HG02571 (cell line): Measurements from ENCODE around the gene NLGN1.

Experiments
- ATAC-seq: cut with Tn5 transposase; IDR thresholded peaks from one replicate; pipeline ENCODE4 v1.9.1; 2021; ENCODE audit warnings: mild to moderate bottlenecking, moderate library complexity; ENCODE audit not compliant: unreplicated experiment

The NLGN1 gene

DNA sequence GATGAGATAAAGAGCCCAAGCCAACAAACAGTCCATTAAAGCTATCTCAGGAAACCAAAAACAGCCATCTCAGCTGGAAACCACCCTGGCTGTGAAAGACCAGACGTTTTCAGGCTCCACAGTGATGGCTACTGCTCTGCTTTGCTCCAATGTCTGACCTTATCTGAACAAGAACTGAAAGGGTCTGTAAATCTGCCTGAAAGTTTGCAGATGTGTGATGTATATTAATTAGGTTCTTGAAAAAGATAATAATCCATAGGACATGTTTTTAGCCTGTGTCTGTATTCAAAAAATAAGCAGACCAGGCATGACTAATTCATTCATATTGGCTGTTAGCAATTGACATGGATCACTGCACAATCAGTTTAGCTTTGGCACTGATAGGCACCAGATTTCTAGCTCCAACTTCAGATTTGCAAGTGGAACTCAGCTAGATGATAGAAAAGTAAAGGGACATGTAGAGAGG is 850.2 kb downstream of the NLGN1 start:
- ATAC-seq = no peak

DNA sequence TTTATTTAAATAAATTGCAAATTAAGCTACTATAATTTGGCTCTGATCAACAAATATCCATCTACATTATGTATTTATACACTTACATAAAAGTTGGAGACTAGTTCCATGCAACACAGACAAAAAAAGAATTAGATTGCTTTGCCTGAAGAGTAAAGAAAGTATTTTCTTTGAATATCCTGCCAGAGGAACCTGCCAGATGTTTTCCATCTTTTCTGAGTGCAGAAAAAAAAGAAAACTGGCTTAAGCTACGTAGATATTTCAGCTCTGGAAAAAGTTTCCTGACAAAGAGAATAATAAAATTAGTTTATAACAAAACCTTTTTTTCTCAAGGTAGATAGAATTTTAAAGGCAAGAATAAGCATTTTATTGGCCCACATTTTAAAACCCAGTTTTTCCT is 854.1 kb downstream of the NLGN1 start:
- no peak for ATAC-seq

DNA sequence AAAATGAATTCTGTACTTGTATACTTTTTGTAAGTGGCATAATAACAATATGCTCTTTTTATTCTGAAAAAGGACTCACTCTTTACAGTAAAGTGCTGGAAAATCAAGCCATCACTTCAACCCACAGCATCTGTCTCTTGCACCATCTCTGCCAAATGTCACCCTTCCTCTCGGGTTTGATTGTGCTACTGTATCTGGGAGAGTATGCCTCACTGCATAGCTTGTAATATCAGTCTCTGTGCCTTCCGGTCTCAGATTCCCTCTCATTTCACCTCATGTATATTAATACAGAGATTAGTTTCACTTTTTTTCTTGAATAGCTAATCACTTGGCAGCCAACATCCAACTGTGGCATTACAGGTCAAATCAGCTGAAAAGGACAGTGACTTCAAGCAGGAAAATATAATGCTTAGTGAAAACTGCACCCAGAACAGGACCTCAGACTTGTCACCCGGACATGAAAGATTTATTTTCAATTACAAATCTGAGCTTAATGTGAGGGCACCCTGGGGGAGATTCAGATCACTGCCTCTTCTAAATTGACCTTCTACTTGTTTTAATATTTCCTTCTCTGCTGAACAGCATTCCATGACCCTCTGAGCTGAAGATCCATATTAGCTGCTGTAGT is 855.8 kb downstream of the NLGN1 start:
- no peak for ATAC-seq

DNA sequence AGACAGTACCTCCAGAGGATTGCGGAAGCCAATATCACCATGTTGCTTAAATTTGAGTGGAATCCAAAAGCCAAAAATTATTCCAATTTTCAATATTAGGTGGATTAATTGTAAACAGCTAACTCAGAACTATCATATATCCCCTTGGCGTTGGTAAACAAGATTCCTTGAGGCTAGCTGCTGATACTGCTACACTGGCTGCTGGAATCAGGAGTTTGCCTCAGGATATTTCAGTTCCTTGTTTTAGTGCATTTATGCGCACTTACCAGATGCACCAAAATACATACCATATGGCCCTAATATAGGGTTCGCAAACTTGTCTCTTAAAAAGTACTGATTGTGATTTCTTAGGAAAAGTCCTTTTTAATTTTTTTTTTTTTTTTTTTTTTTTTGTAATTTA is 856.4 kb downstream of the NLGN1 start:
- no peak for ATAC-seq

DNA sequence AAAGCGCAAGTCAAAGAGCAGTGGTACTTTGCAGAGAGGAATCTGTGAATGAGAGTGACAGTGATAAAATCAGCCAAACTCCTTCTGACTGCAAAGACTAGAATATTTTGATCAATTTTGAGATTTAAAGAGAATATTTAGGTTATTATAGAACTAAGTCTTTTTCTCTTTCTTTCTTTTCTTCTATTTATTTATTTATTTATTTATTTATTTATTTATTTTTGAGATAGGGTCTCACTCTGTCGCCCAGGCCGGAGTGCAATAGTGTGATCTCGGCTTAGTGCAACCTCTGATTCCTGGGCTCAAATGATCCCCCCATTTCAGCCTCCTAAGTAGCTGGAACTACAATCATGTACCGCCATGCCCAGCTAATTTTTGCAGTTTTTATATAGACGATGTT is 857.9 kb downstream of the NLGN1 start:
- no peak for ATAC-seq

DNA sequence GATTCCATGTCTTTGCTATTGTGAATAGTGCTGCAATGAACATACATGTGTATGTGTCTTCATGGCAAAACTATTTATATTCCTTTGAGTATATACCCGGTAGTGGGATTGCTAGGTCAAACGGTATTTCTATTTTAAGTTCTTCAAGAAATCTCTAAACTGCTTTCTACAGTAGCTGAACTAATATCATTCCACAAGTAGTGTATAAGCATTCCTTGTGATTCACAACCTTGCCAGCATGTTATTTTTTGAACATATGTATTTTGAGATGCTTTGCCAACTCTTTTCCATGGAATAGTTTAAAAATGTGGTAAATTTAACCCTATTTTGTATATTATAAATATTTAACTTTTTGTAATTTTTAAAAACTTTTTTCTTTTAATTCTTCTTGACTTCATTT is 868.9 kb downstream of the NLGN1 start:
- no peak for ATAC-seq

DNA sequence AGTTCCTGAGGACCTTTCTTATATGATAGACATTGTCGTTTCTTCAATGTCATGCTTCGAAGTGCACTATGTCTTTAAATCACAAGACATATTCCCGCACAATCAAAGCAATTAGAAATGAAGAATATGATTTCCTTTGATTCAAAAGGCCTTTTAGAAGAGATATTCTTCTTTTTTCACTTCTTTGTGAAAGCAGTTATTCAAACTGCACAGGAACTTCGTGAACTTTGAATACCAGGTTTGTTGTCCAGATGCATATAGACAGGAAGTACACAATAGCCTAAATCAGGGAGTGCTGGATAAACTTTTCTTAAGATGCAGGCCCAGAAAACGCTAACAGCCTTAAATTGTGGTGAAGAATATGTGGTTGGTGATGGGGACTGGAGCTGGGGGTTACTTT is 870.5 kb downstream of the NLGN1 start:
- no peak for ATAC-seq

DNA sequence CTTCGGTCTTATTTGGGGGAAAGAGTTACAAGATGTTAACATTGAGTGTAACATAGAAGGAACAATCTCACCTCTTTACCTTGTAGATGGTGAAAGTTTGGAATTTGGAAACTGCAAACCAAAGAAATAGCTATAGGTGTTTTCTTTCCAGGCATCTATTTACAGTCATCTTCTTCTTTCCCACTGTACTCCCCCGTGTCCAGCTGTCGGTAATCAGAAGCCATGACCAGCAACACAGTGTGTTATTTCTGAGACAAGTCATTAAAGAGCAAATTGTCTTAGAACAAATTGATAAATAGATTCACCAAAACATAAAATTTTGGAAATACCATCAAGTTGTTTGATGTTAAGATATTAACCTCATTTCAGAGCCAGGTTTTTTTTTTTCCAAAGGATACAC is 871.0 kb downstream of the NLGN1 start:
- ATAC-seq = no peak

DNA sequence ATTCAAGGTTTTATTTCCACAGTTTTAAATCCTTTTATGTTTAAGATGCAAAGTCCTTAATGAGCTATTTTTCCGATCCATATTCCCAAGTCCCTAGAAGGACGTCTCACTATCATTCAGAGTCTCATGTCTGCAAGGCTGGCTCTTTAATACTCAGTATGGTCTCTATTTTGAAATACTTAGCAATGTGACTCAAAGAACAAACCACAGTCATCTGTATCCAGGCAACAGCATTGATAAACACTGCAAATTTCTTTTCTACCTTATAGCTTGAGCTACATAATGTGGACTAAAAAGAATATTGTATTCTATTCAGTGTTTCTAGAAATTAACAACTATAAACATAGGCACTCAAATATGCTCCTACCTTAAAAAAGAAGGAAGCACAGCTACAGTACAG is 873.3 kb downstream of the NLGN1 start:
- ATAC-seq = no peak

DNA sequence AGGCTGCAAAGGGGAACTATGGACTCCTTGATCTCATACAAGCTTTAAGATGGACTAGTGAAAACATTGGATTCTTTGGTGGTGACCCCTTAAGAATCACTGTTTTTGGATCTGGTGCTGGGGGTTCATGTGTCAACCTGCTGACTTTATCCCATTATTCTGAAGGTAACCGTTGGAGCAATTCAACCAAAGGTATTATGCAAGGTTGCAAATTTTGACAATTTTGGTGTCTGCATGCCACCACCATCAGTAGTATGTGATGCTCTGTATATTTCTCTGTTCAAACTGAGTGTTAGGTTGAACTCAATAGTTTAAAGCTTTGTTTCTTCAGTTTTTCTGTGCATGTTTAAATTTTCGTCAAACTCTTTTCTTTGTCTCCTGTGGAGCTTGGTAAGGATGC is 877.8 kb downstream of the NLGN1 start:
- no peak for ATAC-seq

DNA sequence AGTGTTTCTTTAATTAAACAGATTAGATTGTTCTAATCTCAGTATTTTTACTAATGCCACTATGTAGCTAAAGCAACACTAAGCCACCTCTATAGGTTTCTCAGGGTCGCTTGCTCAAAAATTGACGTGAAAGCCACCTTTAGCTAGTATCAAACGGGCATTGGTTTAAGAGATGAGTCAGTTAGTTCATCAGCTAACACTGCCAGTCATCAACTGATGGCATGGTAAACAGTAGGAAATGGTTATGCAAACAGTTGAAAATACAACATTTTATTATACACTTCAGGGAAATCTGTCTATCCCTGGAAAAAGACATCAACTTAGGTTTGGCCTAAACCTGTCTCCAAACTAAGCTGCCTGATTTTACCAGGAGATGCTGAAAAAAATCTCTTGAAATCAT is 879.3 kb downstream of the NLGN1 start:
- ATAC-seq = no peak

DNA sequence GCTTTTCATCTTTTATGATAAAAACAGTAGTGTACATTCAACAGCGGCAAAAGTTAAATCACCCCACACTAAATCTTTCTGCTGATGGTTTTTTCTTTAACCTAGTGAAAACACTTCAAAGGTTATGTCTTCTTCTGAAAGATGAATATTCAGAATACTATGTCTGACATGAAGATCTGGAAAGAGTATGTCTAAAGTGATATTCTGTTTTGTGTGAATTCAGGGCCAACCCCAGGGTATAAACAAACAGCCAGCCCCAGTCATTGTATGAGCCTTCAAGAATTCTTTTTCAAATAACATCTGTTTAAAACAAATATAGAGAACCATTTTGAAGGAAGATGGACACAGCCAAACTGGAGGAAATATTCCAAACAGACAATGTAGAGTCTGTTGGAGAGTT is 880.5 kb downstream of the NLGN1 start:
- ATAC-seq = no peak

DNA sequence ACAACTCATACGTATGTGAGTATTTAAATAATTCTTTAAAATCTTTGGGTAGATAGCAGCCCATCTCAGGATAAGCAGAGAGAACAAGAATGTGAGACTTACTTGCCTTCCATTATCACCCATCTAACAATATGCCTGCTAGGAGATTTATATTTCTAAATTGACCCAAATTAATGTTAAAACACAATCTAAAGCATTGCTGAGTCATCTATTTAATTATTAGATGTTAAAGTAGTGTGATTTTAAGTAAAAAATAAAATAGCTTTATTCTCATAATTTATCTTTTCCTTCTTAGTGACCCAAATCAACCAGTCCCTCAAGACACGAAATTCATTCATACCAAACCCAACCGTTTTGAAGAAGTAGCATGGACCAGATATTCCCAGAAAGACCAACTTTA is 882.6 kb downstream of the NLGN1 start:
- ATAC-seq = no peak

DNA sequence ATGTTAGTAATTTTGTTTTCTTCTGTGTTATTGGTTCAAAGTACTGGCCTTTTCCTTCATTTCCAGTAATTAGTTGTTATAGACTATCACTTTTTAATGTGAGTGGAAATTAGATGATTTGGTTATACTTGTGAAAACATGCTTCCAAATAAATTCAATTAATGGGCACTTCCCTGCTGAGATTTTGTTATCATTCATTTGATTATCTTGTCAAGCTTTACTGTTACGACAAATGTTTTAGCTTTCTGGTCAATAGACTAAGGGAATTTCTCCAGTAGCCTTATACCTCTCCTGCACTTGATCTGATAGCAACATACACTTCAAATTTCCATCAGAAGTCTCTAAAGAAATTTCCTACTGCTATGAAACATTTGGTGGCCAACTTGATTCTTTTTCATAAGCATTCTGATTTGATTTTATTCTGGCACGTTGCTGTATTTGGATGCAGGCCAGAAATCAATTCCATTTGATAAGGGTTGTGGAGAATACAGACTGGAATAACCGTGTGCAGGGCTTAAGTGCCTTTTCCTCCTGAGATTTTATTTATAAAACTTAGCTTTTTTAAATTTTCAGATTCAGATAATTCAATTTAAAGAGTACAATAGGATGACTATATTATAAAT is 887.8 kb downstream of the NLGN1 start:
- ATAC-seq = no peak

DNA sequence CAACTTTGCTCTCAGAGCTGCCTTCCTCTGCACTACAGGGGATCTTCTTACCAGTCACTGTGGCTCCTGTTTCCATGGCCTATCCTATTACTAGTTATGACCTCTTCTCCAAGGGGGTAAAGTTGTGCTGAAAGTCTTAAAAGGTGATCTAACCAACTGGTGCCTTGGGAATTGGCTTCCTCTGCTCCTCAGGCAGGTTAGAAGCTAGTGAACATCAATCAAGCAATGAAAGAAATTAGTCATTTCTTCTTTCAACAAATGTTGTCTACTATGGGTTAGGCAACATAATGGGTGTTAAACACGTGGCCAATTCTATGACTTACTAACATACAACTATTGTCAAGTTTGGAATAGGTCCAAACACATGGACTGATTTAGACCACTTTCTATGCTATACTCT is 890.2 kb downstream of the NLGN1 start:
- no peak for ATAC-seq

DNA sequence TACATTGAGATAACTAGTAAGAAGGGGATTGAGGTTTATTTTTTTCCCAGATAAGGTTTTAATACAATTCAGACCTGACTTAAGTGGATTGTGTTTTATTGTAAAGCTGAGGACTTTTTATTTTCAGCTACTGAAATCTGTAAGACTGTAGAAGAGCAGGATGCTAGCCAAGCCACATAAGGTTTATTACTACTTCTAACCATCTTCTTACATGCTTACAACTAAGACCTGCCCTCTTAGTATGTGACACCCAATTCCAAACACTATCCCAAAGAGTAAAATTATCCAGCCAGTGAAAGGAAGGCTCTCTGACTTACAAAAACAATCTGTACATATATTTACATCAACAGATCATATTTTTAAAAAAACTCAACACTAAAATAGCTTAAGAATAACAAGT is 897.1 kb downstream of the NLGN1 start:
- no peak for ATAC-seq

DNA sequence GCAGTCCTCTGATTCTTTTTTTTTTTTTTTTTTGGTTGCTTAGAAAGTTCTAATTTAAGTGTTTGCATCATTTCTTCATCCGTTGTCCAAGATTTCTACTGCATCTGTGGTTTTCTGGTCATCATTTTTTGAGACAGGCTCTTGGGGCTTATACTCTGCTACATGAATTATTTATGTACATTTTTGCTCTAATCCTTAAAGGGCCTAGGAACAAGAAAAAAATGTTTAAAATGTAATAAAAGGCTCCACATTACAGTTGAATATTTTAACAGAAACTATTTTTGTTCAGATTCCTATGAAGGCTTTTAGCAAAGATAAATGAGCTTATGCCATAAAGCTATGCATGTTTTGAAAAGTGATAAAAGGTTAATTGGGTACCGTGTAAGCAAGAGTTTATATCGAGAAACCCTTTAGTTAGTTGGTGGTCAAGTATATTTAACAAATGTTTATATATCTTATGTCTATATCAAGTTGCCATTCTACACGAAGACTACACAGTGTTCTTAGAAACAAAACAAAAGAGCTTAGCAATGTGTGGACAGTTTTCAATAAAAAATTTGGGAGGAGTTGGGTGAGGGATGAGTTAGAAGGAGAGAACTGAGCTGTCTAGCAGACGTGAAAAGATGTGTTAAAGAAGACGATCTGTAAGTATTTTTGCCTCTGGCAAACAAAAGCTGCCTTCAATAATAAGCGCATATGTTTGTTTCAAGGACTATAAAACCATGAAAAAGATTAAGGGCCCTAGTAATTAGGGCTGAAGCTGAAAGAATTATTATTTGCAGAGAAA is 898.0 kb downstream of the NLGN1 start:
- no peak for ATAC-seq

DNA sequence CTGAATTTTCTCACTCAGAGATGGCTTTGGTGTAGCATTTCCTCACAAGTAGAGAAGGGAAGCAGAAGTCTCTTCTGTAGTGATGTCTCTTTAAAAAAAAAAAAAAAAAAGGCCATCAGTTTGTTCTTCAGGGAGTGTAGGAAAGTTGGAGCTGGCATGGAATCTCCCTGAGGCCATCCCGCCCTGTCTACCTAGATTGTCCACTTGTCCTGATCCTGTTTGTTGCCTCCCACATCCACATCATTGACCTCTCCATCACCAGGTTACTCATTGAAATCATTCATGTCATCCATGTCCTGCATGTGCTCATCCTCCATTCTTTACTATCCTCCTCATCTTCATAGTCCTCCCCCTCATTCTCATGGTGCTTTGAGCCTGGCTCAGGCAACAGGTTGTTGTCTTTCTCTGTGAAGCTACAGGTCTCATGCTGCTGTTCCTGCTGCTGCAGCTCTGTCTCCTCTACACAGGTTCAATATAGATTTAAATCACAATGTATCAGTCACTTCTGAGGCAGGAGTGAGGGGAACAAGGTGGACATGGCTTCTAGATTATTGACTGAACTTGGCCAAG is 905.3 kb downstream of the NLGN1 start:
- no peak for ATAC-seq

DNA sequence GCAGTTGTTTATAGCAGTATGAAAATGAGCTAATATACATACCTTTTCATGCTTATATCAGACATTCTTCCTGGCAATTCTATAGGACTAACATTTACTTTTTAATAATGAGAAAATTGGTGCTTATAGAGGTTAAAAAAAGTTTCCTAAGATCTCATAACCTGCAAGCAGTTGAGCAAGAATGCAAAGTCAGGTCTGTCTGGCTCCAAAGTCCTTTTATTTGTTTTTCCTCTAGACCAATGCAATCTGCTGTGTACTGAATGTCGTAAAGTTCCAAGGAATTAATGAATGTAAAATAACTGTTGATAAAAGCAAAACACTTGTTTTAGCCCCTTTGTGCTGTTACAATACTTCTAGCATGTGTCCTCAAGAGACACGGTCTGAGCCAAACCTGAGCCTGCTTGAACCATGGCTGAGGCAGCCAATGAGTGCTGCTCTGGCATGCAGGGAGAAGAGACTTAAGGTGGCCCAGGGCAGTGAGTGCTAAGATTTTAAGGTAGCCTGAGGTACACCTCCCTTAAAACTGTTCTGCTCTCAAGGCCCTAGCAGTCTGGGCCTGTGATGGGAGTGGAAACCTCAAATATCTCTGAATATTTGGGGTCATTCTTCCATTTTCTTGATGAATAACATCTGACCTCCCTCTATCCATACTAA is 906.5 kb downstream of the NLGN1 start:
- no peak for ATAC-seq

DNA sequence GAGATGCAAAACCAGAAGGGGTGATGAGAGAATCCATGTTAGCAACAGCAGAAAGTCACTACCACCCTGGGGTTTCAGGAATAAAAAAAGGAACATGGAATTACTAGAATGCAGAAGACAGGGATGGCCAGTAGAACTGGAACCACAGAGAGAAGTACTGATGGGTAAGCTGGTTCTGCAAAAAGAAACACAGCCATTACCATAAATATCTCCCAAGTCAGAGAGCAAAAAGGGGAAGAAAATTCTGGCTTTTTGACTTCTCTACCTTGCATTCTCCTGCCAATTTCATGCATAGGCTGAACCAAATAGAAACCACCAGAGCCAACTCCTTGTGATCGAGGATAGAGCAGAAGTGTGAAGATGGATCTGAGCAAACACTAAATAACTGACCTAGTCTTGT is 911.2 kb downstream of the NLGN1 start:
- ATAC-seq = no peak

DNA sequence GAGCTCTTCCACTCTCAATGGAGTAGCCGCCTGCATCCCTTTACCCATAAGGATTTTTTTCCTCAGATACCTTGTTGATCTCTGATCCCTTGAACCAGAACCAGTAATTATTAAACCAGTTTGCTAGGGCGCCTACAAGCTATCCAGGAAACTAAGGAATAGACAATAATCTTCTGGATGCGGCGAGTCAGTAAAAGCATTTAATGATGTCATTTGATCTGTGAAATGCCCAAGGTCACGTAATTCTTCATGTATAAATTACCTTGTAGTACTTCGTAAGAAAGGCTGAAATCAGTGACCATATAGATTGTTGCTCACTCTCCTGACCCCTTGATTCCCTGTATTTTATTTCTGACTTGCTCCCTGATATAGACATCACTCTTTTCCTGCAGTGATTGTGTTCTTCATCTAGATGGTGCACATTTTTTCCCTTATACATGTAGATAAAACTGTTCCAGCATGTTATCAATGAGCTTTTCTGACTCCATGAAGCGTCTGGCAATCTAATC is 913.0 kb downstream of the NLGN1 start:
- no peak for ATAC-seq
